ENCODE measurements around the gene PDE6A.
"Not testable (repeated sequence)": the region's sequence is repeated elsewhere in the genome, so short reads cannot be mapped to it uniquely, and the experiment has no call there.

Gene PDE6A

DNA sequence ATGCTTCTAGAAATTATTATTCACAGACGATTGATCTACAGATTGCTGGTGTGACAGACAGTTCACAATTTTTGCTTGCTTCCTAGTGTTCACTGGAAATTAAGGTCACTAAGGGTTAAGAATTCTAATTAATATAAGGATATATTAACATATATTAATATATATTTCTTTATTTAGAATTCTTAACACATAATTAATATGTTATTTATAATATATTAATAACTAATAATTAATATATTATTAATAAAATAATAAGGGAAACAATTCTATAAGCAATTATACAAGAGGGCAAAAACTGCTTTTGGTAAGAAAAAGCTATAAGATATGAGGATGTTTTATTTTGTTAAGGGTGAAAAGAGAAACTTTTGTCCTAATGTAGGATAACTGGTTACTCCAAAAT, 56.3 kb downstream of the PDE6A start:
- TF ChIP-seq, protein P1, sequence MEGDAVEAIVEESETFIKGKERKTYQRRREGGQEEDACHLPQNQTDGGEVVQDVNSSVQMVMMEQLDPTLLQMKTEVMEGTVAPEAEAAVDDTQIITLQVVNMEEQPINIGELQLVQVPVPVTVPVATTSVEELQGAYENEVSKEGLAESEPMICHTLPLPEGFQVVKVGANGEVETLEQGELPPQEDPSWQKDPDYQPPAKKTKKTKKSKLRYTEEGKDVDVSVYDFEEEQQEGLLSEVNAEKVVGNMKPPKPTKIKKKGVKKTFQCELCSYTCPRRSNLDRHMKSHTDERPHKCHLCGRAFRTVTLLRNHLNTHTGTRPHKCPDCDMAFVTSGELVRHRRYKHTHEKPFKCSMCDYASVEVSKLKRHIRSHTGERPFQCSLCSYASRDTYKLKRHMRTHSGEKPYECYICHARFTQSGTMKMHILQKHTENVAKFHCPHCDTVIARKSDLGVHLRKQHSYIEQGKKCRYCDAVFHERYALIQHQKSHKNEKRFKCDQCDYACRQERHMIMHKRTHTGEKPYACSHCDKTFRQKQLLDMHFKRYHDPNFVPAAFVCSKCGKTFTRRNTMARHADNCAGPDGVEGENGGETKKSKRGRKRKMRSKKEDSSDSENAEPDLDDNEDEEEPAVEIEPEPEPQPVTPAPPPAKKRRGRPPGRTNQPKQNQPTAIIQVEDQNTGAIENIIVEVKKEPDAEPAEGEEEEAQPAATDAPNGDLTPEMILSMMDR (IDR thresholded peaks at IDR 0.05; ENCODE audit: low read depth, low read length, missing control alignments) = no peak
- no peak overlapping the region for H3K4me3 ChIP-seq (replicated peaks; ENCODE audit: low read depth, low read length)
- no peak for DNase-seq (ENCODE audit: extremely low read depth, low read depth)

DNA sequence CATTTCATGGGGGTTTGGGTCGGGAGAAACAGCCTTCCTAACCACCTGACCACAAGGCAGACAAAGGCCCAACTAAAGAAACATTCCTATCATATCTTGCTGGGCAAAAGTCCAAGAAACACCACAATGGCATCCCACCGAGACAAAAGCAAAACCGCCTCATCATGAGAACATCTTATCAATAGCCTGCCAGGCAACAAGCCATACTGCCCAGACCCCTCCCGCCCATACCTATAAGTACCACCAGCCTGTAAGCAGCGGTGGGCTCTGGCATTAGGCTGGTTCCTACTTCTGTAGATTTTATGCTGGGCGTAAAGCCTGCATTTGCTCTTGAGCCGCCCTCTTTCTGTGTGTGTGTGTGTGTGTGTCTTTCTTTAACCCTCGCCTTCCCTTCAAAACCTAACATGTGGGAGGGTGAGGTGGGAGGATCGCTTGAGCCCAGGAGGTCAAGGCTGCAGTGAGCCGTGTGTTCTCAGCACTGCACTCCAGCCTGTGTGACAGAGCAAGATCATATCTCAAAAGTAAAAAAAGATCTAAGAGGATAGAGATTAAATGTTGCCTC, 56.9 kb downstream of the PDE6A start:
- TF ChIP-seq, protein P1 (IDR thresholded peaks at IDR 0.05; ENCODE audit: low read depth, low read length, missing control alignments) = no peak
- H3K4me3 ChIP-seq (replicated peaks; ENCODE audit: low read depth, low read length) = no peak overlapping the region
- DNase-seq (ENCODE audit: extremely low read depth, low read depth) = peak; percentile 36

DNA sequence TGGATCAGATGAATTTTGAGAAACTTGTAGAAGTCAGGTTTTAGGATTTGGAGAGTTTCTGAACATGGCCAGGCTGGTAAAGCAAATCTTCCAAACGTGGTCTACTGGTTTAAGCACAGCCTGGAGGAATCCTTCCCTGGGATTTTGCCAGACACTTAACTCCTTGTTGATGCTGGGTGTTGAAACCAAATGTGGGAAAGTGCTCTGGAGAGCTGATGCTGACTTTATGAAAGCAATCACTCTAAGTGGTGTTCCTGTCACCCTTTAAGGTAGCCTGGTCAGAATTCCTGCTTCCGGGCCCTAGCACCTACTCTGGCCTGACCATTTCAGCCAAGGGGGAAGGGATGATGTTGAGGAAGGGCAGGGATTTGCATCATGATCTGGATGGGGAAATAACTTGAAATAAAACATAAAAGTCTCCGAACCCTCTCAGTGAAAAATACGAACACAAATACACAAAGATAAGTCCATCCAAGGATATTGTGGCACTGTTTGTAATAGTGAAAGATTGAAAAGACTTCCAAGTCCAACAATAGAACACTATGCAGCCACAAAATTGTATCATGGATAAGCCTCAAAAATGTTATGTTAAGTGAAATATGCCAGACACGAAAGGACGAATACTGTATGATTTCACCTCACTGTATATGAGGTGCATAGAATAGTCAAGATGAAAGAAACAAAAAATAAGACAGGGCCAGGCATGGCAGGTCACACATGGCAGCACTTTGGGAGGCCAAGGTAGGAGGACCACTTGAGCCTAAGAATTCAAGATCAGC, 57.7 kb downstream of the PDE6A start:
- no peak for DNase-seq (ENCODE audit: extremely low read depth, low read depth)
- TF ChIP-seq, protein P1 (IDR thresholded peaks at IDR 0.05; ENCODE audit: low read depth, low read length, missing control alignments) = no peak
- H3K4me3 ChIP-seq (replicated peaks; ENCODE audit: low read depth, low read length) = no peak overlapping the region

DNA sequence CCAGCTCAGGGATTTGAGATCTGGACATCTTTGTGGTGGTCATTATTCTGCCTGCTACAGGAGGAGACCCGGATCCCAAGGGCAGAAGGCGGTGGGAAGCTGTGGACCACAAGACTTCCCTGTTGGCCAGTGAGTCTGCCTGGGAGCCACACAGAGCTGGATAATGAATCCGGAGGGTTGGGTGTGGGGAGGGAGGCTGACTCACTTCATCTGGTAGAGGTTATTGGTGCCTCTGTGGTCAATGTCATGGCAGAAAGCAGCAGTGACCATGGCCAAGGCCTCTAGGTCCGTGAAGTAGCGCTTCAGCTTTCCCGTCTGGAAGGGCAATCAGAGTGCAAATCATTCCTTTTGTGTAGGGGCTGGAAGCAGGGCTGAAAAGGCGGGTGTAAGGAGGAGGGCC, 58.5 kb downstream of the PDE6A start:
- H3K4me3 ChIP-seq (replicated peaks; ENCODE audit: low read depth, low read length) = no peak overlapping the region
- no peak for DNase-seq (ENCODE audit: extremely low read depth, low read depth)
- TF ChIP-seq, protein P1 (IDR thresholded peaks at IDR 0.05; ENCODE audit: low read depth, low read length, missing control alignments) = no peak

DNA sequence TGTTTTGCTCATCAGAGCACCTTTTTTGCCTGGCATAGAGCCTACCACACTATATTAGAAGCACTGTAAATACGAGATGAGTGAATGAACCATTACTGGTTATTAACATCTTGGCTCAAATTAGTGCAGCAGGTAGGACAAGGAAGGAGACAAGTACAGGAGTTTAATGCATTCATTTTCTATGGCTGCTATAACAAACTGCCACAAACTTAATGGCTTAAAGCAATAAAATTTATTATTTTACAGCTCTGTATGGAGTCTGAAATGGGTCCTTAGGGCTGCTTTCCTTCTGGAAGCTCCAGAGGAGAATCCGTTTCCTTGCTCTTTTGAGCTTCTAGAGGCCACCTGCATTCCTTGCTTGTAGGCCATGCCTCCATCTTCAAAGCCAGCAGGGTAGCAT, 59.1 kb downstream of the PDE6A start:
- H3K4me3 ChIP-seq (replicated peaks; ENCODE audit: low read depth, low read length) = no peak overlapping the region
- no peak for DNase-seq (ENCODE audit: extremely low read depth, low read depth)
- TF ChIP-seq, protein P1 (IDR thresholded peaks at IDR 0.05; ENCODE audit: low read depth, low read length, missing control alignments) = no peak

DNA sequence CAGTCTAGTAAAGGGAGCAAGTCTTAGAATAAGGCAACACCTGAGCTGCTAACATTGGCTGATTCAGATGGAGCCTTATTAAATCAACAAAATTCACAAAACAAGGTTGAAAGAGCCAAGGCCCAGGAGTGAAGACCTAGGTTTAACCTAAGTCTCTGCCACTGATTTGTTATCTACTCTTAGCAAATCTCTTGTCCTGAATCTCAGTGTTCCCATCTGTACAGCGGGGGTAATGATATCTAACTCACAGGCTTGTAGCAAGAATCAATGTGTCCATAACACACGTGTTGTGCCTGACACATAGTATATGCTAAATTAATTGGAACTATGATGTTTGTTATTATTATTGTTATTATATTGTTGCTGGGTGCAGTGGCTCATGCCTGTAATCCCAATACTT, 61.0 kb downstream of the PDE6A start:
- TF ChIP-seq, protein P1 (IDR thresholded peaks at IDR 0.05; ENCODE audit: low read depth, low read length, missing control alignments) = no peak
- no peak overlapping the region for H3K4me3 ChIP-seq (replicated peaks; ENCODE audit: low read depth, low read length)
- no peak for DNase-seq (ENCODE audit: extremely low read depth, low read depth)

DNA sequence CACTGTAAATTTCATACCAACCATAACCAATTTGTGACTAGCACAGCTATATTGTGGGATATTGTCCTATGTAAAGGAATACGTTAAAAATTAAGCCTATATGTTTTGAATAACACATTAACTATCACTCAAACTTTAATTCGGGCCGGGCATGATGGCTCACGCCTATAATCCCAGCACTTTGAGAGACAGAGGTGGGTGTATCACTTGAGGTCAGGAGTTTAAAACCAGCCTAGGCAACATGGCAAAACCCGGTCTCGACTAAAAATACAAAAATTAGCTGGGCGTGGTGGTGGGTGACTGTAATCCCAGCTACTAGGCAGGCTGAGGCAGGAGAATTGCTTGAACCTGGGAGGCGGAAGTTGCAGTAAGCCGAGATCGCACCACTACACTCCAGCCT, 62.0 kb downstream of the PDE6A start:
- DNase-seq (ENCODE audit: extremely low read depth, low read depth); H3K4me3 ChIP-seq (replicated peaks; ENCODE audit: low read depth, low read length): not testable (repeated sequence)
